Measurements from ENCODE around the gene SNX9. TPM values are rescaled to one million over a fixed set of nuclear protein-coding genes. Genes with fewer than 3 reads are reported as not detected.

SNX9 gene
- polyA plus RNA-seq, 1 donor (not counting 4 experiments of a cell fraction or from before 2014, with no cell fraction given): 37.8 TPM

DNA sequence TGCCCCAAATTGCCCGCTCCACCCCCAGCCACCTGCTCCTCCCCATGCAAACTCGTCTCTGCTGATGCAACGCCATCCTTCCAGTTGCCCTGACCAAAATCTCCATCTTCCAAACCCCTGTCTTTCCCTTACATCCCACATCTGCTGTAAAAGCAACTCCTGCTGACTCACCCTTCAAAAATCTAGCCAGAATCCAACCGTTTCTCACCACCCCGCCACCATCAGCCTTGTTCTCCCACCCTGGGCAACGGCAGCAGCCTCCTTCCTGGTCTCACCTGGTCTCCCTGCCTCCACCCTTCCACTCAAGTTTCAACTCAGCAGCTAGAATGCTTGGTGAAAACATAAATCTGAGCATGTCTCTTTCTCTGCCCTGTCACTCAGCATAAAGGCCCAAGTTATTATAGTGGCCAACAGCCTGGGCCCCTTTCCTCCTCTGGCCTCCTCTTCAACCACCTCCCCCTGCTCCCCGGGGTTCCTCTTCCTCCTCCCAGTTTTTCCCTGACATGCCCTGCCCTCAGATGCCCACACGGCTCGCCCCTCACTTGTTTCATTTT is 151.4 kb downstream of the SNX9 start:
- H3K9ac ChIP-seq (ENCODE audit: control insufficient read depth, extremely low read depth, insufficient read depth, low read length): no peak overlapping the region
- H3K36me3 ChIP-seq (ENCODE audit: control insufficient read depth in 2 of 2, extremely low read depth in 1 of 2, insufficient read depth in 2 of 2, low read length in 2 of 2): no peaks in the 10 kb centered on the region
- H3K9me3 ChIP-seq (ENCODE audit: control insufficient read depth, low read depth, low read length): no peaks in the 10 kb centered on the region
- H3K9me1 ChIP-seq (ENCODE audit: control insufficient read depth, extremely low read depth, insufficient read depth, low read length): no peaks in the 10 kb centered on the region
- no peaks in the 10 kb centered on the region for H3K27me3 ChIP-seq (ENCODE audit: control insufficient read depth, extremely low read depth, insufficient read depth, low read length)
- peaks cover 3% of the 10 kb centered on the region for H3K4me1 ChIP-seq (ENCODE audit: control insufficient read depth, extremely low read depth, insufficient read depth, low read length)
- no peak overlapping the region for H3K4me3 ChIP-seq (ENCODE audit: control insufficient read depth in 2 of 3, extremely low read depth in 1 of 3, insufficient read depth in 2 of 3, low read depth in 1 of 3, low read length in 3 of 3)
- TF ChIP-seq EZH2 (IDR thresholded peaks at IDR 0.05; ENCODE audit: low read length) (no peak), CTCF (optimal IDR thresholded peaks at IDR 0.05 in 1 of 3, IDR thresholded peaks at IDR 0.05 in 1 of 3, conservative IDR thresholded peaks at IDR 0.05 in 1 of 3; ENCODE audit: extremely low read depth in 1 of 3, insufficient read depth in 2 of 3, low read length in 3 of 3) (no peak)
- no peak overlapping the region for H2AFZ ChIP-seq (ENCODE audit: control insufficient read depth, low read length)
- no peak overlapping the region for H3K27ac ChIP-seq (ENCODE audit: control insufficient read depth, insufficient read depth, low read length)
- dilution Hi-C loops (cut with MboI; ENCODE audit: extremely low pct_ligation_motif_present, low sequenced_read_pairs): no loop called here
- no peaks in the 10 kb centered on the region for H4K20me1 ChIP-seq (ENCODE audit: control insufficient read depth, extremely low read depth, insufficient read depth, low read length)
- no peak overlapping the region for H3K4me2 ChIP-seq (ENCODE audit: control insufficient read depth, extremely low read depth, insufficient read depth, low read depth, low read length)
- DNase-seq (ENCODE audit: low read depth, low spot score) (no peak), FAIRE-seq (no peak)
- H3K79me2 ChIP-seq (ENCODE audit: control insufficient read depth, insufficient read depth, low read length): no peaks in the 10 kb centered on the region

- Histone ChIP-seq H3K9me3 (ENCODE audit: control insufficient read depth, low read depth, low read length) (no peaks in the 10 kb centered on the region), H3K9ac (ENCODE audit: control insufficient read depth, extremely low read depth, insufficient read depth, low read length) (no peak overlapping the region), H3K79me2 (ENCODE audit: control insufficient read depth, insufficient read depth, low read length) (no peaks in the 10 kb centered on the region), H3K27me3 (ENCODE audit: control insufficient read depth, extremely low read depth, insufficient read depth, low read length) (no peaks in the 10 kb centered on the region), H3K27ac (ENCODE audit: control insufficient read depth, insufficient read depth, low read length) (no peak overlapping the region), H3K4me1 (ENCODE audit: control insufficient read depth, extremely low read depth, insufficient read depth, low read length) (peaks cover 3% of the 10 kb centered on the region), H2AFZ (ENCODE audit: control insufficient read depth, low read length) (no peak overlapping the region), H4K20me1 (ENCODE audit: control insufficient read depth, extremely low read depth, insufficient read depth, low read length) (no peaks in the 10 kb centered on the region), H3K4me3 (ENCODE audit: control insufficient read depth in 2 of 3, extremely low read depth in 1 of 3, insufficient read depth in 2 of 3, low read depth in 1 of 3, low read length in 3 of 3) (no peak overlapping the region), H3K9me1 (ENCODE audit: control insufficient read depth, extremely low read depth, insufficient read depth, low read length) (no peaks in the 10 kb centered on the region), H3K4me2 (ENCODE audit: control insufficient read depth, extremely low read depth, insufficient read depth, low read depth, low read length) (no peak overlapping the region), H3K36me3 (ENCODE audit: control insufficient read depth in 2 of 2, extremely low read depth in 1 of 2, insufficient read depth in 2 of 2, low read length in 2 of 2) (no peaks in the 10 kb centered on the region)
- FAIRE-seq (no peak), DNase-seq (ENCODE audit: low read depth, low spot score) (no peak)
- dilution Hi-C loops (cut with MboI; ENCODE audit: extremely low pct_ligation_motif_present, low sequenced_read_pairs): no loop called here
- TF ChIP-seq EZH2 (IDR thresholded peaks at IDR 0.05; ENCODE audit: low read length) (no peak), CTCF (optimal IDR thresholded peaks at IDR 0.05 in 1 of 3, IDR thresholded peaks at IDR 0.05 in 1 of 3, conservative IDR thresholded peaks at IDR 0.05 in 1 of 3; ENCODE audit: extremely low read depth in 1 of 3, insufficient read depth in 2 of 3, low read length in 3 of 3) (no peak)
Observed at GRCh38 chr6:157974967-157975366, 151.9 kb downstream of the SNX9 start.
